H1 (cell line): ENCODE results near the gene PKIB. TPM values are rescaled to one million over a fixed set of nuclear protein-coding genes. Genes with fewer than 3 reads are reported as not detected.

ENCODE experiments used
- ASH2L ChIP-seq: fragments of 200-600, 300-600 bp; sonication (generic); IDR thresholded peaks from one replicate; pipeline ENCODE4 v1.7.1; 2017; ENCODE audit warnings: low read length
- CHD7 ChIP-seq: fragments of 300-600 bp; sonication (generic); IDR thresholded peaks from 2 replicates; pipeline ENCODE4 v1.7.1; 2012; ENCODE audit warnings: low read length, moderate library complexity, mild to moderate bottlenecking, inconsistent platforms; ENCODE audit not compliant: insufficient replicate concordance
- GABPA ChIP-seq: IDR thresholded peaks from 2 replicates; pipeline ENCODE4 v1.6.1; 2011; ENCODE audit warnings: mild to moderate bottlenecking, low read length, moderate library complexity, borderline replicate concordance; ENCODE audit not compliant: insufficient read depth
- HDAC2 ChIP-seq, 2 experiments: fragments of 300-600 bp in 1 of 2; sonication (generic) in 1 of 2; IDR thresholded peaks; 2 replicates each; pipeline ENCODE4 v1.6.1; 2011 to 2012; ENCODE audit warnings: low read depth in 2 of 2, low read length in 2 of 2, mild to moderate bottlenecking in 2 of 2, moderate library complexity in 2 of 2, borderline replicate concordance in 1 of 2, inconsistent platforms in 1 of 2
- KDM1A ChIP-seq: fragments of 200-600, 300-600 bp; sonication (generic); IDR thresholded peaks from 2 replicates; pipeline ENCODE4 v1.7.1; 2016; ENCODE audit warnings: mild to moderate bottlenecking, low read length, borderline replicate concordance
- NRF1 ChIP-seq: IDR thresholded peaks from 2 replicates; pipeline ENCODE4 v1.6.1; 2011; ENCODE audit warnings: mild to moderate bottlenecking, low read depth, low read length, improper control_type of control experiment
- POLR2A ChIP-seq, 2 experiments: IDR thresholded peaks; 1 replicate in 1 of 2; 2 replicates in 1 of 2; pipeline ENCODE4 v1.6.1; 2011; ENCODE audit warnings: low read depth in 2 of 2, low read length in 2 of 2, mild to moderate bottlenecking in 2 of 2; ENCODE audit errors: control extremely low read depth in 1 of 2
- RFX5 ChIP-seq: IDR thresholded peaks from 2 replicates; pipeline ENCODE4 v1.6.1; 2011; ENCODE audit warnings: low read depth, low read length, improper control_type of control experiment, borderline replicate concordance
- SIRT6 ChIP-seq: IDR thresholded peaks from one replicate; pipeline ENCODE4 v1.7.1; 2012; ENCODE audit warnings: low read length, inconsistent platforms
- SIX5 ChIP-seq: IDR thresholded peaks from 2 replicates; pipeline ENCODE4 v1.6.1; 2011; ENCODE audit warnings: mild to moderate bottlenecking, low read depth, low read length
- SRF ChIP-seq: IDR thresholded peaks from 2 replicates; pipeline ENCODE4 v1.6.1; 2011; ENCODE audit warnings: mild to moderate bottlenecking, low read depth, low read length, moderate library complexity
- polyA plus RNA-seq, 7 experiments: library from polyadenylated mRNA; depleted of rRNA in 3 of 7; stranded (reverse) in 5 of 7; unstranded in 2 of 7; fragments of >200 nt in 5 of 7; fragments of 200-250 nt in 2 of 7; gene quantifications; 1 replicate in 5 of 7; 2 replicates in 1 of 7; 4 replicates in 1 of 7; pipeline versions ENCODE4 v1.2.1 to v1.2.3, GENCODE V29; 2011 to 2013; ENCODE audit warnings: missing spikeins in 2 of 7, mixed read lengths in 2 of 7
- total RNA-seq: library from RNA; stranded (reverse); fragmentation: NEBNext Ultra II Directional; extraction: Animal tissue kit (Norgen Biotek cat#: 25700); gene quantifications from 2 replicates; pipeline ENCODE4 v1.2.1, GENCODE V29; 2021

Gene PKIB
- total and polyA plus RNA-seq, 2 of the 8 experiments (the other 6 are each of a cell fraction or from before 2014, with no cell fraction given) = 13.5 to 73.3 TPM

- TF ChIP-seq CHD7 (no peak), GABPA (no peak), RFX5 (no peak), KDM1A (no peak), POLR2A (IDR thresholded peaks at IDR 0.05; ENCODE audit: control extremely low read depth in 1 of 2, low read depth in 2 of 2, low read length in 2 of 2) (no peak), SRF (no peak), SIX5 (no peak), HDAC2 (IDR thresholded peaks at IDR 0.05; ENCODE audit: borderline replicate concordance in 1 of 2, low read depth in 2 of 2, low read length in 2 of 2) (no peak), NRF1 (no peak), ASH2L (no peak), SIRT6 (no peak)
Measured at GRCh38 chr6:122677406-122677805, 67.2 kb downstream of the PKIB start (continued).
